ENCODE results near the gene C18orf32.
"Not testable (repeated sequence)": the region's sequence is repeated elsewhere in the genome, so short reads cannot be mapped to it uniquely, and the experiment has no call there.

The C18orf32 gene

DNA sequence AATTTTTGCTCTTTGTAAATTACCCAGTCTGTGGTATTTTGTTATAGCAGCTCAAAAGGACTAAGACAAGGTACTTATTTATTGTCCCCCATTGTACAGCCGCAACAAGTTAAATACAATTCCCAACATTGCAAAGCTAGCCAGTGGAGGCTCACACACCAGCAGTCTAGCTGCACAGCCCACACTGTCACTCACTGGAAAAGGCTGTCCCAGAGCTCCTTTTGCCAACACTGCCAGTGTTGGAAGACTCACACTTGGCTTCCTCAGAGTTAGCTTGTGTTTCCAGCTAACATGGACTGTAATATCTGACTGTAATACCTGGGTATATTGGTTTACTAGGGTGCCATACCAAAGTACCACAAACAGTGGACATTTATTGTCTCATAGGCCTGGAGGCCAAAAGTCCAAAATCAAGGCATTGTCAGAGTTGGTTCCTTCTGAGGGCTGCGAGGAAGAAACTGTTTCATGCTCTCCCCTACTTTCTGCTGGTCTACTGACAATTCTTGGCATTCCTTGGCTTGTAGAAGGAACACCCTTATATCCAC lies 19.9 kb downstream of the C18orf32 start:
- no peak for DNase-seq

- peak; percentile 56 for DNase-seq
Measured at GRCh38 chr18:49464718-49465598, 22.1 kb downstream of the C18orf32 start.

DNA sequence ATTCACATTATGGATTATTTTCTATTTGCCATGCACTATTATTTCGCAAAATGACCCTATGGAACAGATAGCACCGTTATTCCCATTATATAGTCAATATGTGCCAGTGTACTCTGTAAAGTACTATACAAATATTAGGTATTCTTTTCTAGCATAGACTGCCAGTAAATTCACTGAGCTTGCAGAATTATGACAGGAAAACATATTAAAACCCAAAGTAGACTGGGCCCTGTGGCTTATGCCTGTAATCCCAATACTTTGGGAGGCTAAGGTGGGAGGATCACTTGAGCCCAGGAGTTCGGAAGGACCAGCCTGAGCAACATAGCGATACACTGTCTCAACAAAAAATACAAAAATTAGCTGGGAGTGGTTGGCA lies 25.4 kb downstream of the C18orf32 start:
- no peak for DNase-seq

GRCh38 chr18:49460976-49461601 lies 25.9 kb downstream of the C18orf32 start:
- peak; percentile 39 for DNase-seq

GRCh38 chr18:49459404-49460171 lies 27.4 kb downstream of the C18orf32 start:
- peak; percentile 34 for DNase-seq

DNA sequence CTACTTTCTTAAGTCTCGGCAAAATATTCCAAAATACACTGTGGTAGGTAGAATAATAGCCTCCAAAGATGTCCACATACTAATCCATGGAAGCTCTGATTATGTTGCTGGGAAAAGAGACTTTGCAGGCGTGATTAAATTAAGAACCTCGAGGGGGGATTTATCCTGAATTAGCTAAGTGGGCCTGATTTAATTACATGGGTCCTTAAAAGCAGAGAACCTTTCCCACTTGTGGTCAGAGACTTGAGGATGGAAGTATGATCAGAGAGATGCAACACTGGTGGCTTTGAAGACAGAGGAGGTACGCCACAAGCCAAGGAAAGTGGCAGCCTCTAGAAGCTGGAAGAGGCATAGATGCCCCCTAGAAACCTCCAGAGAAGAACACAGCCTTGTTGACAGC lies 29.4 kb downstream of the C18orf32 start:
- no peak for DNase-seq

DNA sequence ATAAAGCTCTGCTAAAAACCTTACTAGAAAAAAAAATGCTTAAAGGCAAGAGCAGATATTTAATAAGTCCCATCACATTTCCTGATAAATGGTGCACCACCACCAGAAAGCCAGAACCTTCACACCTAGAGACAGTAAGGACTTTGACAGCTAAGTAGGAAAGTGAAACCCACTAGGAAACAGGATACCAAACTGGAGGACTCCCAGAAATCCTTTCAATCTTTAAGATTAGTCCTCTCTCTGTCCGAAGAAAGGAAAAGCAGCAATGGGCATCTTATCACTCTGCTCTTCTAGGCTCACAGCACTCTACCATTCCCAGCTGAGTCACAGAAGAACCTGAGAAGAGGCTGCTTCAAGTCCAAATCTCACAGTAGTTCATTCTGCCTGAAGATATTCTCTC lies 30.2 kb downstream of the C18orf32 start:
- DNase-seq = no peak

GRCh38 chr18:49452534-49452933 lies 34.5 kb downstream of the C18orf32 start:
- DNase-seq = not testable (repeated sequence)

GRCh38 chr18:49447810-49448745 lies 39.0 kb downstream of the C18orf32 start:
- DNase-seq = peak; percentile 69

DNA sequence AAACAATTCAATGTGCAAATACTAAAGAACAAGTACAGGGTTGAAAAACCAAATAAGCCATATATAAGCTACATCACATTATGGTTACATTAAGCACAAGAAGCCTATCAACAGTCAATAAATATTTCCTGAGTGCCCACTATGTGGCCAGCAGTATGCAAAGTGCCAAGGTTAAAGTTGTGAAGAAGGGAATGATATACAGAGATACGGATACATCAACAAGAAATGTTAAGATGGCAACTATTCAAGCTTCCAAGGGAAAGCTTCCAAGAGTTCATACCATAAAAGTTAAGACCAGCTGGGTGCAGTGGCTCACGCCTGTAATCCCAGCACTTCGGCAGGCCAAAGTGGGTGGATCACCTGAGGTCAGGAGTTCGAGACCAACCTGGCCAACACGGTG lies 40.6 kb downstream of the C18orf32 start:
- no peak for DNase-seq

DNA sequence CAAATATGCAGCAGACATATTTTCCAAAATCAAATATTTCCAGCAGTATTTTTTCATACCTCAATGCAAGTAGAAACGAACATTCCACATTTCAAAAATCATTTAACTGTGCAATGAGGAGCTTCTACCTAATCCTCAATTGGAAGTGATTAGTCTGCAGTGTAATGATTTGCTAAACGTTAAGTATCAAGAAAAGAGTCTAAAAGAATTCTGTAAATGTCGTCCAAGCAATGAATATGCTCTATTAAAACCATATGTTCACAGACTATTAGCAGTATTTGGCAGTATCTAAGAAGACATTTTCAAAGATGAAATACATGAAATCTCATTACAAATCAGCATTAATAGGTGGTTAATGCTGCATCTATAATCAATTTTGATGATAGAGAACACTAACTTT lies 42.5 kb downstream of the C18orf32 start:
- DNase-seq = no peak

GRCh38 chr18:49443837-49444236 lies 43.2 kb downstream of the C18orf32 start:
- DNase-seq = no peak

DNA sequence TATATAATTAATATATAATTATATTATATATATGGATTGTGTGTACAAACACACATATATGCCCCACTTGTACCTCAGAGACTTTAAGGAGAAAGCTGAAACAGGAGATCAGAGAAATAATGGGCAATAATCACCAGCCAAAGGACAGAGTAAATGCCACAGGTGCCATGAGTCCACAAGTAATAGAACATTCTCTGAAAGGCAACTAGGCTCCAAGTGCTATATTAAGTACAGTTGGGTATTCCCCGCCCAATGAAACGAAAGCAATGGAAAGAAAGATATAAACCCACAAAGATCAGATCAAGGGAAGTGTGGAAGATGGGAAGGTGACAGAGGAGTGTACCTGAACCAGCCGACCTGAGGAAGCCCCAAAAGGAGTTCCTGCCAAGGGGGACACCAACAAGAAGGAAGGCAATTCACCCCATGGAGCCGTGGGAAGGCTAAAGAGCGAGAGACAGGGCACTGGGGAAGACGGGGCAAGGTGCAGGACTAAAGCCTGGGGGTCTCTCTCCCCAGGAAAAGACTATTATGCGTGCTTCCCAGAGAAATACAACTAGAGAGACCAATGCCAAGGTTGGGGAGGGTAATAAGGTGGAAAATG lies 45.6 kb downstream of the C18orf32 start:
- DNase-seq = no peak

DNA sequence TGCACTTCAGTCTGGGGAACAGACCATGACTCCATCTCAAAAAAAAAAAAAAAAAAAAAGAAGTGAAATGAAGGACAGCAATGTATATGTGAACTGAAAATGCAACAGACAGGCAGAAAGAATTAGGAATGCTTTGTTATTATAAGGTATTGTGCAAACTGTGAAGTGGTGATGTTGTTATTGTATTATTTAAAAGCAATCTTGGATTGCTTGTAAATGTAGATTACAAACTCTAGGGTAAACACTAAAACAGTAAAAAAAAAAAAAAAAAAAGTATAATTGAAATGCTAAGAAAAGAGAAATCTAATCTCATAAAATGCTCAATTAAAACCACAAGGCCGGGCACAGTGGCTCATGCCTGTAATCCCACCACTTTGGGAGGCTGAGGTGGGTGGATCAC lies 51.9 kb downstream of the C18orf32 start:
- DNase-seq = no peak

GRCh38 chr18:49432602-49433001 lies 54.4 kb downstream of the C18orf32 start:
- no peak for DNase-seq

- DNase-seq = peak; percentile 5
Measured at GRCh38 chr18:49431165-49431962, 55.7 kb downstream of the C18orf32 start.
